GM06990 (cell line): ENCODE data around the gene CDK9.
"Not testable (repeated sequence)": the region's sequence is repeated elsewhere in the genome, so short reads cannot be mapped to it uniquely, and the experiment has no call there.

ENCODE experiments used
- DNase-seq: peaks from one replicate; pipeline ENCODE4 v3.0.0-alpha.2; 2011; ENCODE audit not compliant: insufficient read length; ENCODE audit errors: extremely low read depth
- H3K27me3 ChIP-seq: replicated peaks from 2 replicates; pipeline ENCODE4 v1.6.0; 2011; ENCODE audit warnings: low read length; ENCODE audit not compliant: control insufficient read depth, insufficient read depth
- H3K36me3 ChIP-seq: 2 replicates; pipeline ENCODE4 v1.5.1; 2011; ENCODE audit warnings: low read length; ENCODE audit not compliant: control insufficient read depth, insufficient read depth
- H3K4me3 ChIP-seq: replicated peaks from 2 replicates; pipeline ENCODE4 v1.5.1; 2011; ENCODE audit warnings: low read depth, mild to moderate bottlenecking, control low read depth, low read length
- CTCF ChIP-seq: IDR thresholded peaks from 2 replicates; pipeline ENCODE4 v1.5.1; 2011; ENCODE audit warnings: low read length, control low read depth, mild to moderate bottlenecking, inconsistent platforms; ENCODE audit not compliant: insufficient read depth, poor library complexity, severe bottlenecking

Gene CDK9

GRCh38 chr9:127753622-127754021 is 32.2 kb upstream of the CDK9 start:
- no peak for TF ChIP-seq CTCF
- no peak for DNase-seq
- no peak overlapping the region for H3K4me3 ChIP-seq
- H3K36me3 ChIP-seq: peaks cover 24% of the 10 kb centered on the region
- no peaks in the 10 kb centered on the region for H3K27me3 ChIP-seq

GRCh38 chr9:127754099-127755060 is 31.5 kb upstream of the CDK9 start:
- TF ChIP-seq CTCF: no peak
- H3K36me3 ChIP-seq: peaks cover 20% of the 10 kb centered on the region
- H3K4me3 ChIP-seq: no peak overlapping the region
- no peak for DNase-seq
- H3K27me3 ChIP-seq: no peaks in the 10 kb centered on the region

GRCh38 chr9:127755061-127756060 is 30.5 kb upstream of the CDK9 start:
- TF ChIP-seq CTCF: no peak
- H3K36me3 ChIP-seq: peaks cover 14% of the 10 kb centered on the region
- no peak for DNase-seq

GRCh38 chr9:127756233-127756632 is 29.6 kb upstream of the CDK9 start:
- no peak for TF ChIP-seq CTCF
- Histone ChIP-seq H3K36me3 (peaks cover 9% of the 10 kb centered on the region), H3K27me3 (no peaks in the 10 kb centered on the region), H3K4me3 (no peak overlapping the region)
- DNase-seq: no peak

More at GRCh38 chr9:127755061-127756060, 30.5 kb upstream of the CDK9 start:
- Histone ChIP-seq H3K4me3 (no peak overlapping the region), H3K27me3 (no peaks in the 10 kb centered on the region)

- not testable (repeated sequence) for H3K27me3 ChIP-seq, DNase-seq, H3K36me3 ChIP-seq, H3K4me3 ChIP-seq
These were observed 29.1 kb upstream of the CDK9 start for GRCh38 chr9:127756776-127757175.
